NCI-H2171 (cell line): ENCODE results near the gene HMCN2.

Experiments
- DNase-seq: peaks from one replicate; lab custom pipeline; 2025; lab: John Stamatoyannopoulos, UW

Gene HMCN2

GRCh38 chr9:130366072-130366471, 100.5 kb downstream of the HMCN2 start:
- no peak for DNase-seq

DNA sequence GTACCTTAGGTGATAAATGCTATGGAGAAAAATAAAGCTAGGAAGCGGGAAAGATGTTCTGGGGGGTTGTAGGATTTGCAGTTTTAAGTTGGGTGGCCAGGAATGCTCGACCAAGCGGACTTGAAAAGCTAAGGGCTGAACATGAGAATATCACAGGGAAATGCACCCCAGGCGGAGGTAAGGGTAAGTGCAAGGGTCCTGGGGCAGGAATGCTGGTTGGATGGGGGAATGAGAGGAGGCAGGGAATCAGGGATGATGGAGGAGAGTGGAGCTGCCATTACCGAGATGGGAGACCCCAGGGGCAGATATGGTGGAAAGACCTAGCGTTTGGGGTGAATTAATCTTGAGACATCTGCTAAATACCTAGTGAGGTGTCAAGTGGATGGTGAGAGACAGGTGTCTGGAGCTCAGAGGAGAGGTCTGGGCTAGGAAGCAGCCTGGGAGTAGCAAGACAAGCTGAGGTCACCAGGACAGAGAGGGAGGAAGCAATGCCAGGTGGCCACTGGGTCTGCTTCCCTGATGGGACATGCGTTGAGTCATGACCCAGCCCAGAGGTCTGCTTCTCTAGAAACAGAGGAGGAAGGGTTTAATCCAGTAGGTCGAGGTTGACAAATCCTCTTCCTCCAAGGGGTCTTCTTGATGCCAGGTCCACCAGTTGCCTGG, 101.5 kb downstream of the HMCN2 start:
- DNase-seq, result no peak

GRCh38 chr9:130368631-130369103, 103.1 kb downstream of the HMCN2 start:
- DNase-seq, result no peak

DNA sequence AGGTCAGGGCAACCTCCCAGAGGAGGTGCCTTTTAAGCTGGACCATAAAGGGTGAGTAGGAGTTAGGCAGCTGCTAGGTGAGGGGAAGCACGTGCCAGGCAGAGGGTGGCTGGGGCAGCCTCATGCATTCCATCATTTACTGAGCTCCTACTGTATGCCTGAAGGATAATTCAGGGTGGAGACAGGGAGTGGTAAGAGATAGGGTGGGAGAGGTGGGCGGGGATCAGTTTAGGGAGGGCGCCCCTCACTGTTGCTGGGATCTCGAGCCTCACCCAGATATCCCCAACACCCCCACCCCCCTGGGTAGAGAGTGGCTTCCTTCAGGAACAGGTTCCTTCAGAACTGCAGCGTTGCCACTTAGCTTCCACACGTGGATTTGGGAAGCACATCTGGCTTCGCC, 104.7 kb downstream of the HMCN2 start:
- DNase-seq, result no peak

GRCh38 chr9:130371196-130371966, 105.8 kb downstream of the HMCN2 start:
- no peak for DNase-seq

- no peak for DNase-seq
These were observed 106.5 kb downstream of the HMCN2 start for GRCh38 chr9:130372057-130372456.

DNA sequence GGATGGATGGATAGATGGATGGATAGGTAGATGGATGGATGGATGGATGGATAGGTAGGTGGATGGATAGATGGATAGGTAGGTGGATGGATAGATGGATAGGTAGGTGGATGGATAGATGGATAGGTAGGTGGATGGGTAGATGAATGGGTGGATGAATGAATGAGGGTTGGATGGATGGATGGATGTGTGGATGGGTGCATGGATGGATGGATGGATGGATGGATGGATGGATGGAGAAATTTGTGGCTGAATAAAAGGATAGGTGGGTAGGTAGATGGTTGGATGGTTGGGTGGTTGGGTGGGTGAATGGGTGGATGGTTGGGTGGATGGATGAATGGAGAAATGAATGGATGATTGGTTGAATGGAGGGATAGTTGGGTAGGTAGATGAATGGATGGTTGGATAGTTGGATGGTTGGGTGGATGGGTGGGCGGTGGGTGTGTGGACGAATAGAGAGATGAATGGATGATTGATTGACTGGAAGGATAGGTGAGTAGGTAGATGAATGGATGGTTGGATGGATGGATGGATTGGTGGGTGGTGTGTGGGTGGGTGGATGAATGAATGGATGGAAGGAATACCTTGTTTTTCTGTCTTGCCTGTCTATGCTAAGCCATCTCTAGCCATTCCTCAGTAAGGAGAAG, 108.2 kb downstream of the HMCN2 start:
- no peak for DNase-seq

DNA sequence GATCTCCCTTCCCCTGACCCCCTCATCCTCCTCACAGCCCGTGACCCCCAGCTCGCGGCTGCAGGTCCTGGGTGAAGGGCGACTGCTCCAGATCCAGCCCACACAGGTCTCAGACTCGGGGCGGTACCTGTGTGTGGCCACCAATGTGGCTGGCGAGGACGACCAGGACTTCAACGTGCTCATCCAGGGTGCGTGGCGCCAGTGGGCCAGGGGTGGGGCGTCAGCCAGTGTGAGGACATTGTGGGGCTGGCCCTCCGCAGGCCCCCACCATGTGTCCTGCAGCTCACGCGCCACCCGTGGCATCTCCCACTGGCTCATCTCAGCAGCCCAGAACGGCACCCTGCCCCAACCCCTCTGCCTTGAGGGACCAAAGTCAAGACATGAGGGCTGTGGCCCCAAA, 112.1 kb downstream of the HMCN2 start:
- DNase-seq, result no peak

DNA sequence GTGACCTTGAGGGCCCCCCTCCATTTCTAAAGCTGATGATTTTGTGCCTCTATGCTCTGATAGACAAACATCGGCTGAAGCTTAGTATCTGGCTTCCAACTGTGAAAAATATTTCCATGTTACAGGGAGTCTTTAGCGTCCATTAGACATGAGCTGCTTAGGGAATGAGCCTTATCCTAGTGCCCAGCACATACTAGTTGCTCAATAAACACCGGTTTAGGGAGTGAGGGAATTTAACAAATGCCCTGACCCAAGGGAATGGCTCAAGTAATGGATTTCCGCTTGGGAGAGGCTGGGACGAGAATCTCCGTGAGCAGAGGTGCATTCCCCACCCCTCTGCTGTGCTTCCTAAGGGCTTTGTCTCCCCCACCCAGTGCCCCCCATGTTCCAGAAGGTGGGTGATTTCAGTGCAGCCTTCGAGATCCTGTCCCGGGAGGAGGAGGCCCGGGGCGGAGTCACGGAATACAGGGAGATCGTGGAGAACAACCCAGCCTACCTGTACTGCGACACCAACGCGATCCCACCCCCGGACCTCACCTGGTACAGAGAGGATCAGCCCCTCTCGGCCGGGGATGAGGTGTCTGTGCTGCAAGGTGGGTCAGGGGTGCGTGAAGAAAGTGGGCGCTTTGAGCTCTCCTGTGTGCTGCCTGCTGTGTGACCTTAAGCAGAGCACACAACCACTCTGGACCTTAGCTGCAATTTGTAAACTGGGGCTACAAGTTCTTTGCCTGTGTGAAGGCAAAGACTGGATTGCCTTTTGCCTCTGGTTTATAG, 113.5 kb downstream of the HMCN2 start:
- DNase-seq, result no peak

DNA sequence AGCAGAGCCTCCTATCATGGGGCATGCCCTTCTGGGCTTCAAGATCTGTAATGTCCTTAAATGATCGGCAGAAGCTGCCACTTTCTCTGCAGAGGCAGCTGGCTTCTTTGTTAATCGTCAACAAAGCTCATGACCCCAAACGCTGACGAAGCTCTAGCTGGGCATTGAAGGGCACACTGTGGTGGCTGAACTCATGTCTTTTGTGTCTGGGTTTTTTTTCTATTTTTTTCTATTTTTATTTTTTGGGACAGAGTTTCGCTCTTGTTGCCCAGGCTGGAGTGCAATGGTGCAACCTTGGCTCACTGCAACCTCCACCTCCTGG, 114.0 kb downstream of the HMCN2 start:
- DNase-seq, result no peak

DNA sequence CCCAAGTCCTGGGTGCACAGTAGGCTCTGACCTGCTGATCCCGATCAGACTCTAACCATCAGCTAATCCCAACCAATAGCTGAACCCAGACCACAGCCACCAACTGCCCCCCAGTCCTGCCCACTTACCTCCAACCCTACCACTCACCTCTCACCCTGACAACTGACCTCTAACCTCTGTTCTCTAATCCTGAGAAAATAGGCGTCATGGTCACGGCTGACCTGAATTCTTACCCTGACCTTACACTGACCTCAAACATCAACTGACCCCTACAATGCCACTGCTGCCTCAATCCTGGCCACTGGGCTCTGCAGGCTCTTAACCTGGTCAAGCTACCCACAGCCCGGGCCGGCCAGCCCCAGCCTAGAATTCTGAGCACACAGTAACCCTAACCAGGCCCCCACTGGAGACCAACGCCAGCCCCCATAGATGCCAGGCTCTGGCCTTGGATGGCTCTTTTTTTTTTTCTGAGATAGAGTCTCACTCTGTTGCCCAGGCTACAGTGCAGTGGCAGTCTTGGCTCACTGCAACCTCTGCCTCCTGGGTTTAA, 115.4 kb downstream of the HMCN2 start:
- DNase-seq, result no peak

DNA sequence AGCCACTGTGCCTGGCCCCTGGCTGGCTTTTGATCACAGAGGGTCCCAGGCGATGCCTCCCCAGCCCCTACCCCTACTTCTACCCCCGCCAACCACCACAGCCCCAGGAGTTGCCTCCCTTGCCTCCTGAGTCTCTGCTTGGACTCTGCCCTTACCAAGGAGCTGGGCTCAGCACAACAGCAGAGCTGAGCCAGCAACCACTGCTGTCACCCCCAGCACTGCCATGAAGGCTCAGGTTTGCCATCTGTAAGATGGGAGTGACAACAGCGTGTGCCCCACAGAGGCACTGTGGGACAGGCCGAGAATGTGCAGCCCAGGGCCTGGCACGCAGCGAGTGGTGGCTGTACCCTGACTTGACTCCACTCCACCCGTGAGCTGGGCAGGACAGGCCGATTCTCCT, 116.1 kb downstream of the HMCN2 start:
- no peak for DNase-seq

- DNase-seq, result no peak
These were observed 116.5 kb downstream of the HMCN2 start for GRCh38 chr9:130382096-130382495.

GRCh38 chr9:130382636-130383349, 117.2 kb downstream of the HMCN2 start:
- peak; percentile 33 for DNase-seq

GRCh38 chr9:130383350-130383715, 117.8 kb downstream of the HMCN2 start:
- no peak for DNase-seq

DNA sequence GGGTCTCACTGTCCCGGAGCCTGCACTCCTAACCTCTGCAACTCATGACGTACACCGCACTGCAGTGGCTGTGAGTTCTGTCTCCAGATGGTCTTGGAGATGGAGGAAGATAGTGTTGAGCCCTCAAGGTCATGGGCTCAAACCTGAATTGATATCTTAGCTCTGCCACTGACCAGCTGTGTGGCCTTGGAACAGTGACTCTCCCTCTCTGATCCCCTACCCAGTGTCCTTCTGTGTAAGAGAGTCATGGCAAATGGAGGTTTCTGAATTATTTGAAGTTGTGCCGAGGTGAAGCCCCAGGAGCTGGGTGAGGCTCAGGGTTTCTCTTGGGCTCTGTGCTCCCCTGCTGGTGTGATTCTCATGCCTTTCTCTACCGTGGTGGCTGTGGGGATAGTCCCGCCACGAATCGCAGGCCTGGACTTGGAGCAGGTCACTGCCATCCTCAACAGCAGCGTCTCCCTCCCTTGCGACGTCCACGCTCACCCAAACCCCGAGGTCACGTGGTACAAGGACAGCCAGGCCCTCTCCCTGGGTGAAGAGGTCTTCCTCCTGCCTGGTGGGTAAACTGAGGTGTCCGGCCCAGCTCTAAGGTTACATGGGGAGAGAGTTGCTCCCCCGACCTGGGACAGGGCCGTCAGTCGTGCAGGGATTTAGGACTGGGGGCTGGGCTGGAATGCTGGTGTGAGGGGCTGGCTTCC, 118.6 kb downstream of the HMCN2 start:
- no peak for DNase-seq

DNA sequence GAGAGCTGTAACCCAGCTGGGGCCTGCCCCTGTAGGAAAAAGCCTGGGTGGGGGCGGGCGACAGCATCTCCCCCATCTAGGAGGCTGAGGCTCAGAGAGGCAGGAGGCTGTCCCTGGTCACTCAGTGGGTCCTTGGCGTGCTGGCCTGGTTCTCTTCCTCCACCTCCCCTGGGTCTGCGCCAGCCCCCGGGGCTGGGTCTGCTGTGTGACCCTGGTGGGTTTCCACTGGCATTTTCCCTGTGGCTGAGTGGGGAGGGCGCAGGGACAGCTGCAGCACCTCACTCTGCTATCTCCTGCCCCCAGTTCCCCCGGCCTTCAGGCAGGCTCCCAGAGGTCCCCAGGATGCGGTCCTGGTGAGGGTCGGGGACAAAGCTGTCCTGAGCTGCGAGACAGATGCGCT, 119.7 kb downstream of the HMCN2 start:
- no peak for DNase-seq

GRCh38 chr9:130387398-130387797, 121.8 kb downstream of the HMCN2 start:
- DNase-seq, result no peak

DNA sequence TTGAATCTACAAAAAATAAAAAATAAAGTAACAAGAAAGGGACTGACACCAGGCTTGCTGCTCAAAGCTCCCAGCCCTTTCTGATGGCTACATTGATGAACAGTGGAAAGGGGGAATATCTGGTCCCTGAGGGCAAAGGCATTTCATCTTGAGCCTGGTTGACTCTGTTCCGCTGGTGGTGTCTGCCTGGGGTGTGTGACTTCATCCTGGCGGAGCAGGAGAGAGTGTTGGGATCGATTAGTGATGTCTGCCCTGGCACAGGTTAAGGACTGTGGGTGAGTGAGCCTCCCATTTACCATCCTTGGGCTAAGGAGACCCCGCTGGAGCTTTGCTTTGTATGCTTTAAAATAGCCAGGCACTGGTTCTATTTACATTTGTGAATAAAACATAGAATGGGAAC, 122.3 kb downstream of the HMCN2 start:
- no peak for DNase-seq

DNA sequence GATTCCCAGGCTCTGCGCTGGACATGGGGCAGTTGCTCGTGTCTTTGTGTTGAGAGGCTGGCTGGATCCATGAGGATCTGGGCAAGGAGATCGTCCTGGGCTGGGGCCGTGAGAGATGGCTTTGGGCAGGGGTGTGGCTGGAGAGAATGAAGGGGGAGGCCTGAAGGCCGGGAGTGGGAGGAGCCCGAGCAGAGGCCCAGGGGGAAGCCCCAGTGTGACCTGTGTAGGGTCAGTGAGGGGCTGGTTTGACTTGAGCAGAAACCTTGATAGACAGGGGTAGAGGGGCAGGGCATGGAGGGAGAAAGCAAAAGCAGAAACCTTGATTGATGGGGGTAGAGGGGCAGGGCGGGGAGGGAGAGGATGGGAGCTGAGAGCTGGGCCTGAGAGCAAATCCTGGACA, 124.8 kb downstream of the HMCN2 start:
- DNase-seq, result no peak

DNA sequence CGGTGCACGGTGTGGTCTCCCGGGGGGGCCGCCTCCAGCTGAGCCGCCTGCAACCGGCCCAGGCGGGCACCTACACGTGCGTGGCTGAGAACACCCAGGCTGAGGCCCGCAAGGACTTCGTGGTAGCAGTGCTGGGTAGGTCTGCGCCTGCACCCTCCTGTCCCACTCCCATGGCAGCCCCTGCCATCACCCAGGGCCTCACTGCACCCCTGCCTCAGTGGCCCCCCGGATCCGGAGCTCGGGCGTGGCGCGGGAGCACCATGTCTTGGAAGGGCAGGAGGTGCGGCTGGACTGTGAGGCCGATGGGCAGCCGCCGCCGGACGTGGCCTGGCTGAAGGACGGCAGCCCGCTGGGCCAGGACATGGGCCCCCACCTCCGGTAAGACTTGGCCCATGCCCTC, 125.4 kb downstream of the HMCN2 start:
- DNase-seq, result no peak
